ENCODE results near the gene PNMT.
A peak's percentile ranks its signal among the peaks of the same experiment; 100 is the strongest.
"Not testable (repeated sequence)": the region's sequence is repeated elsewhere in the genome, so short reads cannot be mapped to it uniquely, and the experiment has no call there.

The PNMT gene

GRCh38 chr17:39687546-39688474 is 19.6 kb downstream of the PNMT start, which contains the start of gene PGAP3:
PGAP3 (minus strand) TSS chr17:39688057; CDS start chr17:39688014, 43 bp downstream.
- DNase-seq (ENCODE audit: low read depth) = peak; percentile 61

- DNase-seq (ENCODE audit: low read depth) = no peak
These were observed 20.2 kb downstream of the PNMT start for GRCh38 chr17:39688475-39688835.

DNA sequence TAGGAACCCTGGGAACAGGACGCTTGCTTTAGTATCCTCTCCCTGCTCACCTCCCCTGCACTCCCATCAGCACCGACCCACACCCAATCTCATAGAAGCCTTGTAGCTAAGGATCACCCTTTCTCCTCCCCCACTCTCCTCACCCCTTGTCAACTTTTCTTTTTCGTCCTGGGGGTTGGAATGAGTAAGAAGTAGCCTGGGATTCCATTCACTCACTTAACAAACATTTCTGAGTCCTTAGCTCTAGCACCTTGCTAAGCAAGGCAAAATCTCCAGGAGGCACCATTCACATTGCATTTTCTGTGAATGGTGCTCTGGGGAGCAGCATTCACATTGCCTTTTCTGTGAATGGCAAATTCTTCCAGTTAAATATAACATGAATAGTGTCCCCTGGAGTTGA is 20.7 kb downstream of the PNMT start:
- no peak for DNase-seq (ENCODE audit: low read depth)

DNA sequence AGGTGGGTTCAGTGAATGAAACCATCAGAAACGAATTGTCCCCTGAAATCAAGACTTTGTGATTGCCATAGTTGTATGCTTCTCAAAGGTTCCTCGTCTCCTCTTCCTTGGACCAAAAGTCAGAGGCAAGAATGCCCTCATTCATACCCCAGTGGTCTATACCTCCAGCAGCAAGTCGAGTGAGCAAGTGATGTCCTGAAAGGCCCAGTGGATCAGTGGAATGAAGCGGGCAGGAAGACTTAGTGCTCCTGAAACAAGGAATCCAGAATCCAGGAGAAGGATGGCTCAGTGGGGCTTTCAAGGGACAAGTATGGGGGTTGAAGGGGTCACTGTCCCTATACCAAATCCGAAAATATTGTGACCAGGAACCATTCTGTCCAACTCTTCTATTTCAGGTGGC is 26.3 kb downstream of the PNMT start:
- DNase-seq (ENCODE audit: low read depth) = no peak

DNA sequence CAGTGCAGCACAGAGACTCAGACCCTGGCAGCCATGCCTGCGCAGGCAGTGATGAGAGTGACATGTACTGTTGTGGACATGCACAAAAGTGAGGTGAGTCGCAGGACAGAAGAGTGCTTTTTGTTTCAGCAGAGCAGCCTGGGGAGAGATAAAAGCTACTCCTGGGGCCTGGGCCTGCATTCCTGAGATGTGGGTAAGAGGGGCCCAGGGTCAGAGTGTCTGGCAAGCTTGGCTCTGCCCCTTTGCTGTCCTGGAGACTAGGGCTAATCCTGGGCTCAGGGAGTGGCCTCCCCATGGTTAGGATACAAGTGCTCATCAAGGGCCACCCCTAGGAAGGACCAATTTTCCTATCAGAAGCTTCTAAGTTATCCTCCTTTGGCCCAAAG is 26.8 kb downstream of the PNMT start:
- no peak for DNase-seq (ENCODE audit: low read depth)

DNA sequence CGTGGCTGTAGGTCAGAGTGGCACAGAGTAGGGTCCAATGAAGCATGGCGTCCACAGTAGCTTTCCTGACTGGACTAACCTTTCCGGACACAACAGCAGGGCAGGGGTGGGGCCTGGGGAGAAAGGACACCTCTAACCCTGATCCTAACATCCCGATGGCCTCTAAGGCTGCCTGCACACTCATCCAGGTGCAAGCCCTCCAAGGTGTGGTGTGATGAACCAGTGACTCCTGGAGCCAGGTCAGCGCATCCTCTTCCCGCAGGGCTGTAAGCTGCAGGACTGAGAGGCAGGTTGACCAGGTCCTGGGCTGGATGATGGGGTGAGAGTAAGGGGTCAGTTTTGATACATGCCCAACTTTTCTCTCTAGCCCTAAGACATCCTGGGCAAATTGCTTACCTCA is 28.5 kb downstream of the PNMT start:
- no peak for DNase-seq (ENCODE audit: low read depth)

- DNase-seq (ENCODE audit: low read depth) = no peak
These were observed 29.7 kb downstream of the PNMT start for GRCh38 chr17:39697961-39698360.

- DNase-seq (ENCODE audit: low read depth) = not testable (repeated sequence)
These were observed 31.0 kb downstream of the PNMT start for GRCh38 chr17:39699157-39699817.

DNA sequence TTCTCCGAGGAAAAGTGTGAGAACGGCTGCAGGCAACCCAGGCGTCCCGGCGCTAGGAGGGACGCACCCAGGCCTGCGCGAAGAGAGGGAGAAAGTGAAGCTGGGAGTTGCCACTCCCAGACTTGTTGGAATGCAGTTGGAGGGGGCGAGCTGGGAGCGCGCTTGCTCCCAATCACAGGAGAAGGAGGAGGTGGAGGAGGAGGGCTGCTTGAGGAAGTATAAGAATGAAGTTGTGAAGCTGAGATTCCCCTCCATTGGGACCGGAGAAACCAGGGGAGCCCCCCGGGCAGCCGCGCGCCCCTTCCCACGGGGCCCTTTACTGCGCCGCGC is 31.5 kb downstream of the PNMT start, which contains the start of gene ERBB2:
TSS of gene ERBB2 (plus strand) at position 247 of the 330 bp plus-strand sequence. CDS start 175 bp downstream, outside the sequence.
- peak; percentile 35 for DNase-seq (ENCODE audit: low read depth)

DNA sequence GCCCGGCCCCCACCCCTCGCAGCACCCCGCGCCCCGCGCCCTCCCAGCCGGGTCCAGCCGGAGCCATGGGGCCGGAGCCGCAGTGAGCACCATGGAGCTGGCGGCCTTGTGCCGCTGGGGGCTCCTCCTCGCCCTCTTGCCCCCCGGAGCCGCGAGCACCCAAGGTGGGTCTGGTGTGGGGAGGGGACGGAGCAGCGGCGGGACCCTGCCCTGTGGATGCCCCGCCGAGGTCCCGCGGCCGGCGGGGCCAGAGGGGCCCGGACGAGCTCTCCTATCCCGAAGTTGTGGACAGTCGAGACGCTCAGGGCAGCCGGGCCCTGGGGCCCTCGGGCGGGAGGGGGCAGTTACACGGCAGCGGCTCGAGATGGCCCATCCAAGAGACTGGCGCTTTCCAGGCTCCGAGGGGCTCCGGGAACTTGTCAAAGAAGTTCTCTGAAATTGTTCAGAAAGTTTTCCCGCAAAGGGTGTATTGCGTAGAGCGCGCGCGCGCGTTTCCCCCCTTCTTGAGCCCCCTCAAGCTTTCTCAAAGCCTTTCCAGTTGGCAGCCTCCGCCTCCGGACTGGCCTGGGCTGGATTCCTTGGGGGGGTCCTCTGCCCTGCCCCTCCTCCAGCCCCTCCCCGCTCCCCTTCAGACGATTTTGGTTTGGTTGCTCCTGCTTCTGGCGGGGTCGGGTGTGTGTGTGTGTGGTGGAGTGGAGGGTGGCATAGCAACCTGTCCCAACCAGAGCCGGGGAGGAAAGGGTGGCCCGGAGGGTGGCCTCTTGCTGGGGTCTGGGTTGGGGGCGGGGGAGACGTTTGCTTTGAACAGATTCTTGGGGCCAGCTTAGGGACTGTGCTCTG is 32.1 kb downstream of the PNMT start:
- DNase-seq (ENCODE audit: low read depth) = no peak

DNA sequence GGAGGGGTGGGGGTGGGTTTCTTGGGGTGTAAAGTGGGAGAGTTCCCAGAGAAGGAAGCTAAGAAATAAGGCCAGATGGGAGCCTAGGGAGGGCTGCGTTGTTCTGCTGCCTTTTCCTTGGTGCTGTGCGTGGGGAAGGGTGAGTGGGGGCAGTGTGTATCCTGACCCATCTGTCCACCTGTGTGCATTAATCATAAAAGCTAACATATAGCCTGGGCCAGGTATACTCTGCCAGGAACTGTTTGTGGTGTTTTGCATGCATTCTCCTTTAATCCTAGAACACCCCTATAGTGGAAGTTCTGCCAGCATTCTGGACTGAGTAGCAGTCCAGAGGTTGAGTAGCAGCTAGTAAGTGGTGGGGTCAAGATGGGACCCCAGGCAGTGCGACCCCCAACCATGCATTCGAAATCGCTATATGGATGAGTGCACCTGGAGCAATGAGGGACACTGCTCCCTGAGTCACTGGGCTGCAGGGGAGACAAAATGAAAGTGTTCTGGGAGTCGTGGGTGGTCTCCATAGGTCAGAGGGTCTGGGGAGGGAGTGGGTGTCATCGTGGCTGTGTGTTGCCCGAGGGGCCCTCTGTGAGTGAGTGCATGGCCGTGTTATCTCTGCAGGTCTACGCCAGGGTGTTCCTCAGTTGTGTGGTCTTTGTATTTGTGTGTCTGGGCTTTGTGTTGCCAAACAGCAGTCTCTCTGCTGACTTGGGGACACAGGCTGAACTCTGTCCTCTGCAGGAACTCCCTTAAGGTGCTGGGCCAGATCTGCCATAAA is 32.9 kb downstream of the PNMT start:
- no peak for DNase-seq (ENCODE audit: low read depth)

- DNase-seq (ENCODE audit: low read depth) = no peak
These were observed 33.6 kb downstream of the PNMT start for GRCh38 chr17:39701784-39702422.

DNA sequence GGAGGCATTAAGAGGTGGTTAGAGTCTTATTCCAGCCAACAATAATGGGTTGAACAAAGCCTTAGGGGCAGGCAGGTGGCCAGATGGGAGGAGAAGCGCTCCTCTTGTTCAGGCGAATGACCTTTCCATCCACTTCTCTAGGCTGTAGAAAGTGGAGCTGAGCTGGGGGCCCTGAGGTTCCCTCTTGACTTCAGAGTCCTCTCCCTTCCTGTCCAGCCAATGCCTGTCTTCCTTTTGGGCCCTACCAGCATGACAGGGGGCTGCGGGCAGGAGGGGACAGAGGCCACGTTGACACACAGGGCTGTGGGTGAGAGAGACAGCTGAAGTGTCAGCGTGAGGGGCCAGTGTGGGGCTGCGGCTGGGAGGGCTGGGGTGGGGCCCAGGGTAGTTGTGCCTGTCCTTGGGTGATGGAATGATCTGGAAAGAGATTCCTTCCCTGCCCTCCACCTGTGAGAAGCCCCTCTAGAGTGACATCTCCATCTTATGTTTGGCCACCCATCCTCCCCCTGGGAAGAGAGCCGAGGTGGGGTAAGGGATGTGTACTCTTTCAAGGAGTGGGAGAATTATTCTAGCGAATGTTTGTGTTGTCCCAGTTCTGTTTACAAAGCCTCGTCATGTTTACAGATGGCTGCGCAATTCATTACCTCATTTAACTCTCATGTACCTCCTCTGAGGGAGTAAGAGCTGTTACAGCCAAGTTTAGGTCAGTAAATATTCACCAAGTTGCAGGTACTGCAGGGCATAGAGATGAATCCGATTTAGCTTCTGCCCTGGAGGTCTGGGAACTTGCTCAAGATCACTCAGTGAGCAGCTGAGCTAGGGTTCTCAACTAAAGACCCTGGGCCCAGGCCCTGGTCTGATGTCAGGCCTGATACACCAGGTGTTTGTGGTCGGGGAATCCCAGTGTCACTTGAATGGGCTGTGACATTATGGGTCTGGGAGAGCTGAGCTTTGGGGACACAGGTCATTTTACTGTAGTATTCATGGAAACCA is 34.9 kb downstream of the PNMT start:
- DNase-seq (ENCODE audit: low read depth) = no peak

DNA sequence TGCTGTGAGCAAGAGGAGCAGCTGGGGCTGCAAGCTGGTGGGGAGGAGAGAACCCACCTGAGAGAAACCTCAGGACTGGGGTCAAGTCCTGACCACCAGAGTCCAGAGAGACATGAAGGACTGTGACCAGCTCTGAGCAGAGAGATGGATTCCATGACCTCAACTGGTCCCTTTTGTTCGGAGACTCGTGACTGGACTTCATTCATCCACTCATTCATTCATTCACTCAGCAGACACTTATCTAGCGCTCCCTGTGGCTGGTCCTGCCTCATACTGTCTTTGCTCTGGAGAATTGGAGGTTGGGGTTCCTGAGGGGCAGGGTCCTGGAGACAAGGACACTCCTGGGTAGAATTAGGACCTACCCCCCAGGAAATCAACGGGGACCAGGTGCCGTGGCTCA is 35.7 kb downstream of the PNMT start:
- no peak for DNase-seq (ENCODE audit: low read depth)

GRCh38 chr17:39704821-39705551 is 36.7 kb downstream of the PNMT start:
- no peak for DNase-seq (ENCODE audit: low read depth)

GRCh38 chr17:39705786-39706348 is 37.6 kb downstream of the PNMT start:
- no peak for DNase-seq (ENCODE audit: low read depth)

GRCh38 chr17:39706383-39706782 is 38.1 kb downstream of the PNMT start:
- DNase-seq (ENCODE audit: low read depth) = no peak

DNA sequence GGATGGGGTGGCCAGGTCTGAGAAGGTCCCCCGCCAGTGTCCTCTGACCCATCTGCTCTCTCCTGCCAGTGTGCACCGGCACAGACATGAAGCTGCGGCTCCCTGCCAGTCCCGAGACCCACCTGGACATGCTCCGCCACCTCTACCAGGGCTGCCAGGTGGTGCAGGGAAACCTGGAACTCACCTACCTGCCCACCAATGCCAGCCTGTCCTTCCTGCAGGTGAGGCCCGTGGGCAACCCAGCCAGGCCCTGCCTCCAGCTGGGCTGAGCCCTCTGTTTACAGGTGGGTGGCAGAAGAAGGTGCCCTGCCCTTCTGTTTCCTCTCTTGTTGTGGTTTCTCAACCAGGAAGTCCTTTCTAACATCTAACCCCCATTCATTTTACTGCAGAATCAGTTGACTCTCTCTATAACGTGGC is 38.7 kb downstream of the PNMT start:
- no peak for DNase-seq (ENCODE audit: low read depth)

Data from HS-27A (cell line).